GM18868 (cell line): ENCODE results near the gene NSDHL.

Source experiments
- ATAC-seq: cut with Tn5 transposase; IDR thresholded peaks from one replicate; pipeline ENCODE4 v1.9.1; 2021; ENCODE audit warnings: mild to moderate bottlenecking, moderate library complexity; ENCODE audit not compliant: unreplicated experiment

Gene NSDHL

DNA sequence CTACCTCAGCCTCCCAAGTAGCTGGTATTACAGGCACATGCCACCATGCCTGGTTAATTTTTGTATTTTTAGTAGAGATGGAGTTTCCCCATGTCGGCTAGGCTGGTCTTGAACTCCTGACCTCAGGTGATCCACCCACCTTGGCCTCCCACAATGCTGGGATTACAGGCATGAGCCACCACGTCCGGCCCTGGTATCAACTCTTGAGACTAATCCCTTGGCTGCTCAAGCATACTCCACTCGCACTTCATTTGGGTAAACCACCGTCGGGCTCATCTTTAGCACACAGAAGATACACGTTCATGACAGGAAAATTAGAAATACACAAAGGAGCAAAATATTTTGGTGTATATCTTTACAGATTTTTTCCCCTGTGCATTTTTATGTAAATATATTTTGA is 79.2 kb downstream of the NSDHL start:
- peak; percentile 83 for ATAC-seq

DNA sequence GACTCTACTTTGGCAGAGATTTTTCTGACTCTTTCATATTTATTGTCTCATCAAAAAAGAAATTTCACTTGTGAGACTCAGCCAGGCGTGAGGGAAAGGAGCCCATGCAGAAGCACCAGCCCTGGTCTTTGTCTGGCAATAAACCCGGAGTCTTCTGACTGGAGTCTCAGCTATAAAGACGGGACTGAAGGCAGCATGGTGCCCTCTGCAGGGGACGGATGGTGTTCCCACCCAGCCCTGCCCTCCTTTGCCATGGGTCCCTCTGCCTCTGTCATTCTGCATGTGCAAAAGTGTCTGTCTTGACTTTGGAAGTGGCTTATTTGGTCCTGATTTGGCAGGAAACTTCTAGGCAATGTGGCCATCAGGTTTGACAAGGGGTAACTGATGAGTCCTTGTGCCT is 81.2 kb downstream of the NSDHL start:
- ATAC-seq = peak; percentile 36

DNA sequence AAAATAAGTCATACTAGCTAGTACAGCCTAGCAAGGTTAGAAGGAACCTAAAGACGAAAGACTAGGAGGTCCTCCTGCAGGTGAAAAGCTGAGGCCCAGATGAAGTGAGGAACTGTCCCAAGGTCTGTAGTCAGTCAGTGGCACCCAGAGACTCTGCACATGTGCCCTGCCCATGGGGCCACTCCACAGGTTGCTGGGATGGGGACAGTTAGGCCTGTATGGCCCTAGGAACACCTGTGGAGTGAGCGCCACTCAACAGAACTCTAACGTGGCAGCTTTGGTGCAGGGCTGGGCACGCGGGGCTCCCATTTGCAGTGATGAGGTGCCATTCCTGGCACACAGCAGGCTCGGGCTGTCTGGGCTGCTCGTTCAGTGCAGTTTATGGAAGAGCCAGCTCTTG is 81.8 kb downstream of the NSDHL start:
- ATAC-seq = no peak

DNA sequence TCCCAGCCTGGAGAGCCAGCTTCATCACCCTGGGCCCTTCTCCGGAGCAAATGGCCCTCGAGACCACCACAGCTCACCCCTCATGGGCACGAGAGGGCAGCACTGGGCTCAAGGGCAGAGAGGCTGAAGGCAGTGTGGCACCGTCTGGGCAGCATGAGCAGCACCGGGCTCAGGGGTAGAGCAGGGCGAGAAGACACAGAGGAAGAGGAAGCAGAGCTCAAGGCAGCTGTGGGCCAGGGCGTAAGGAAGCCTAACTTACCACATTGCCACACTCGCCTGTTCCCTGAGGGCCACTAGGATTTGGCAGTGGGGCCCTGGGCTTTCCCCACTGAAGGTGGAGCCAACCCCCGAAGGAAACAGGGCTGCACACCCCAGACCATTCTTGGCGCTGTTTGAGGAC is 82.5 kb downstream of the NSDHL start:
- ATAC-seq = no peak

DNA sequence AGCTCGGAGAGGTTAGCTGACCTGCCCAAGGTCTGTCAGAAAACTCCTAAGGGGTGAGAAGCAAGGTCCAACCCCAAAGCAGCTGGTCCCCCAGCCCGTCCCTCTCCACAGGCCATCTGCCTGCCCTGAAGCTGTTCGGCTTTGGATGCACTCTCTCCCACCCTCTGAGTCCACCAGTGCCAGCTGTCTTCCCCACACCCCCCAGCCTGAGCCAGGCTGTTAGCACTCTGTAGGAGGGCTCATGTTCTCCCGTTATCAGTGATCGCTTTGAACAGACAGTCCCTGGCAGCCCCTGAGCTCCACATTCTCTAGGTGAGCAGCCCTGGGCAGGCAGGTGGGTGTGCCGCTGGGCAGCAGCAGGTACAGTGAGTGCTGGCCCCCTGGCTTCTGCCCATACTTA is 83.0 kb downstream of the NSDHL start:
- ATAC-seq = no peak

DNA sequence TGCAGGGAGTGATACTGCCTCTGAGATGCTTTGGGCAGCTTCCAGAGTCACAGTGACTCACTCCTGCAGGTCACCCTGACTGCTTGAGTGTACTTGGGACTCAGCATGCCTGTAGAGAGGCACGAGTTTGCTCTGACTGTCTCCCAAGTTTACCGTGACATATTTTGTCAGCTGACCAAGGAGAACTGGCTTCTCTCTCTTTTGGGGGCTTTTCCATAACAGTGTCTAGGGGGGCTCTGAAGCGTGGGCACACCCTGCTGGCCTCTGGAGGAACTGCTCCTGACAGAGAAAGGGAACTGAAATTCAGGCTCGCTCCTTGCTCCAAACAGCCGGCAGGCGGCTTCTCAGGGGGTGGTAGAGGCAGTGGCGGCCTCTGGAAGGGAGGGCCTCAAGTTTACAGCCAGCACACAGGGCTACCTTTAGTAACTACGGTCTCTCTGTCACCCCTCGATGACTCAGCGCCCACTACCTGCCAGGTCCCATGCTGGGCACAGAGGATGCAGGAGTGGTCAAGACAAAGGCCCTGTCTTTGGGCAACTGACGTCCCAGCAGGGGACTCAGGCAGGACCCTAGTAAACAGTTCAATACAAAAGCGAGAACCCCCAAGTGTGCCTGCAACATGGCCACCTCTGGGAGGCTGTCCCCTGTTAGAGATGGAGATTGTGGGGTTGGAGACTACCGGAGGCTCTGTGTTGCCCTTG is 84.8 kb downstream of the NSDHL start:
- ATAC-seq = peak; percentile 80

GRCh38 chrX:152917656-152918579 is 87.1 kb downstream of the NSDHL start:
- ATAC-seq = no peak

- no peak for ATAC-seq
Measured at GRCh38 chrX:152918707-152919106, 87.8 kb downstream of the NSDHL start.
